Tibial nerve (tissue), 3 donors: ENCODE results near the gene ABR.

Experiments
- CTCF ChIP-seq, 5 experiments: fragments of 200-600 bp in 3 of 5; fragments of 450-650 bp in 2 of 5; sonication (generic) in 3 of 5; IDR thresholded peaks; one replicate each; pipeline ENCODE4 v1.5.1; 2016 to 2019; ENCODE audit warnings: antibody characterized with exemption in 5 of 5, mild to moderate bottlenecking in 3 of 5, moderate library complexity in 2 of 5
- POLR2A ChIP-seq, 2 donors: fragments of 450-650 bp; IDR thresholded peaks; one replicate each; pipeline ENCODE4 v1.6.1; 2017; ENCODE audit warnings: antibody characterized with exemption in 2 of 2, mild to moderate bottlenecking in 2 of 2, moderate library complexity in 2 of 2

DNA sequence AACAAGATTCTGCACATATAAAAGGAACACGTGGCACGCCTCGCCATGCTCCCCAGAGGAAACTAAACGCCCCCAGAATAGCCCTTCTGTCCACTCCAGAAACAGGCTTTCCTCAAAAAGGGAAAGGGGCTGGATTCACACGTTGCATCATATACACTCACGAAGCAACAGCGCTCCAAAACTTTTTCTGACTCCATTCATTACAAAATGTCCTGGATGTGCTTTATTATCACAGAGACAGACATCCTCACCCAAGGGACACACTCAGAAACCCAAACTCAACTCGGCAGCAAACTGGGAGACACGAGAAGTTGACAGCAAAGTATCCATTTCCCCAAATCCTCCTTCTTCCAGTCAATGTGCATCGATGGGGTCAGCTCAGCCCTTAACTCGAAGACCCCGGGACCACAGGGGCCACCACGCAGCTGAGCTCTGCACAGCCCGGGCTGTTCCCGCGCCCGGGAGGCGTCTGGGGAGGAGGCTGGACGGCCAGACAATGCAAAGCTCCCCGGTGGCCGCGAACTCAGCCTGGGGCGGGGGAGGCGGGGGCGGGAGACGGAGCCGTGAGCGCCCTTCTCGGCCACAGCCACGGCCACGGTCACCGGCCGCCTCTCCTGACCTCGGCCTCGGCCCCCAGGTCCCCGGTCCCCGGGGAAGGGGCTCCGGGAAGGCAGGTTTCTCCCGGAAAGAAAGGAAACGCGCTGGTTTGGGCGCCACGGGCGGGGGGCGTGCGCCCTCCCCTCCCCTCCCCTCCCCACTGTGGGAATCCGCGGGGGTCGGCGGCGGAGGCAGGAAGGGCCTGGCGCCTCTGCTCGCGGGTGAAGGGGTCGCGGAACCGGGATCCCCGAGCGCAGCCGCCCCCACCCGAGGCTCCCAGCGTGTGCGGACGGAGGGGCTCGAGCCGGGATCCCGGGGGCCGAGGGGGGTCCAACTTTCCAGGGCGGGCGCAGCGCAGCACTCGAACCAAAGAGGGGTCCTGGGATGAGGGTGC is 201.4 kb downstream of the ABR start:
- TF ChIP-seq CTCF (IDR thresholded peaks at IDR 0.05), result no peak
- TF ChIP-seq POLR2A (IDR thresholded peaks at IDR 0.05), result no peak
